Neural progenitor cell (in vitro differentiated cells): ENCODE results near the gene ARHGEF37. TPM values are rescaled to one million over a fixed set of nuclear protein-coding genes. Genes with fewer than 3 reads are reported as not detected.

ENCODE experiments used
- DNase-seq: peaks from one replicate; pipeline ENCODE4 v3.0.0-alpha.2; 2016; ENCODE audit warnings: low spot score
- H2AFZ ChIP-seq: fragments of 200-600 bp; sonication (generic); replicated peaks from 2 replicates; pipeline ENCODE4 v1.6.1; 2016; ENCODE audit warnings: antibody characterized with exemption
- H3F3A ChIP-seq: fragments of 200-600 bp; sonication (generic); 2 replicates; pipeline ENCODE4 v1.6.1; 2016; ENCODE audit warnings: antibody characterized with exemption, low read depth
- H3K27ac ChIP-seq: fragments of 200-600 bp; sonication (generic); 2 replicates; pipeline ENCODE4 v1.5.1; 2016; ENCODE audit warnings: mild to moderate bottlenecking
- H3K27me3 ChIP-seq: fragments of 200-600 bp; sonication (generic); 2 replicates; pipeline ENCODE4 v1.6.1; 2016; ENCODE audit warnings: mild to moderate bottlenecking, moderate library complexity
- H3K36me3 ChIP-seq: fragments of 200-600 bp; sonication (generic); 2 replicates; pipeline ENCODE4 v1.5.1; 2016
- H3K4me1 ChIP-seq: fragments of 200-600 bp; sonication (generic); 2 replicates; pipeline ENCODE4 v1.6.1; 2016; ENCODE audit warnings: mixed run types
- H3K4me2 ChIP-seq: fragments of 200-600 bp; sonication (generic); 2 replicates; pipeline ENCODE4 v1.6.1; 2016
- H3K4me3 ChIP-seq: fragments of 200-600 bp; sonication (generic); 2 replicates; pipeline ENCODE4 v1.5.1; 2016
- H3K79me2 ChIP-seq: fragments of 200-600 bp; sonication (generic); 2 replicates; pipeline ENCODE4 v1.6.1; 2016; ENCODE audit warnings: low read depth
- H3K9ac ChIP-seq: fragments of 200-600 bp; sonication (generic); 2 replicates; pipeline ENCODE4 v1.6.1; 2016
- H3K9me3 ChIP-seq: fragments of 200-600 bp; sonication (generic); 2 replicates; pipeline ENCODE4 v1.5.1; 2016; ENCODE audit warnings: low read depth
- H4K20me1 ChIP-seq: fragments of 200-600 bp; sonication (generic); 2 replicates; pipeline ENCODE4 v1.6.1; 2016; ENCODE audit warnings: low read depth
- H3K27ac Mint-ChIP-seq: 3 replicates; pipeline ENCODE4 v1.8.0; 2021; ENCODE audit warnings: mixed read lengths
- H3K27me3 Mint-ChIP-seq: 2 replicates; pipeline ENCODE4 v1.8.0; 2022; ENCODE audit warnings: low read depth, mild to moderate bottlenecking, inconsistent platforms, moderate library complexity, mixed read lengths; ENCODE audit not compliant: insufficient read depth
- H3K36me3 Mint-ChIP-seq: 3 replicates; pipeline ENCODE4 v1.8.0; 2021; ENCODE audit warnings: mixed read lengths
- H3K4me1 Mint-ChIP-seq: 3 replicates; pipeline ENCODE4 v1.8.0; 2021; ENCODE audit warnings: mixed read lengths
- H3K4me3 Mint-ChIP-seq: 3 replicates; pipeline ENCODE4 v1.8.0; 2021; ENCODE audit warnings: mild to moderate bottlenecking, moderate library complexity, mixed read lengths
- H3K9me3 Mint-ChIP-seq: 3 replicates; pipeline ENCODE4 v1.8.0; 2020; ENCODE audit warnings: mixed read lengths
- CTCF ChIP-seq: fragments of 200-600 bp; sonication (generic); IDR thresholded peaks from 2 replicates; pipeline ENCODE4 v1.5.1; 2017; ENCODE audit warnings: antibody characterized with exemption, mild to moderate bottlenecking
- EZH2 ChIP-seq: fragments of 200-600 bp; sonication (generic); IDR thresholded peaks from 2 replicates; pipeline ENCODE4 v1.6.1; 2017; ENCODE audit warnings: antibody characterized with exemption, mild to moderate bottlenecking, moderate library complexity
- EZH2phosphoT487 ChIP-seq: fragments of 200-600 bp; sonication (generic); IDR thresholded peaks from 2 replicates; pipeline ENCODE4 v1.6.1; 2017; ENCODE audit warnings: antibody characterized with exemption
- total RNA-seq: library from RNA; depleted of rRNA; stranded (reverse); fragments of >200 nt; gene quantifications from 2 replicates; pipeline ENCODE4 v1.2.3, GENCODE V29; 2015; ENCODE audit warnings: low replicate concordance

The ARHGEF37 gene
- total RNA-seq, 1 donor from 2014 or later: 0.99 TPM

- no peak for DNase-seq
- H3K4me3 ChIP-seq: no peak overlapping the region
- H3K27ac Mint-ChIP-seq: no peak overlapping the region
- H3K9ac ChIP-seq: no peak overlapping the region
- no peaks in the 10 kb centered on the region for H3K9me3 ChIP-seq
- no peak overlapping the region for H2AFZ ChIP-seq
- no peaks in the 10 kb centered on the region for H3K36me3 ChIP-seq
- no peaks in the 10 kb centered on the region for H3K27me3 Mint-ChIP-seq
- H3K4me1 Mint-ChIP-seq: peaks cover 31% of the 10 kb centered on the region
- H3K4me3 Mint-ChIP-seq: no peak overlapping the region
- H3K4me1 ChIP-seq: peaks cover 8% of the 10 kb centered on the region
- no peaks in the 10 kb centered on the region for H3K27me3 ChIP-seq
- H3K9me3 Mint-ChIP-seq: no peaks in the 10 kb centered on the region
- no peak overlapping the region for H3K4me2 ChIP-seq
- no peaks in the 10 kb centered on the region for H3K79me2 ChIP-seq
- no peaks in the 10 kb centered on the region for H3K36me3 Mint-ChIP-seq
- no peak for TF ChIP-seq EZH2phosphoT487
- TF ChIP-seq EZH2: no peak
- no peak for TF ChIP-seq CTCF
- no peaks in the 10 kb centered on the region for H4K20me1 ChIP-seq
- no peak overlapping the region for H3K27ac ChIP-seq
- H3F3A ChIP-seq: no peaks in the 10 kb centered on the region
Measured at GRCh38 chr5:149636191-149636860, 55.0 kb downstream of the ARHGEF37 start.

DNA sequence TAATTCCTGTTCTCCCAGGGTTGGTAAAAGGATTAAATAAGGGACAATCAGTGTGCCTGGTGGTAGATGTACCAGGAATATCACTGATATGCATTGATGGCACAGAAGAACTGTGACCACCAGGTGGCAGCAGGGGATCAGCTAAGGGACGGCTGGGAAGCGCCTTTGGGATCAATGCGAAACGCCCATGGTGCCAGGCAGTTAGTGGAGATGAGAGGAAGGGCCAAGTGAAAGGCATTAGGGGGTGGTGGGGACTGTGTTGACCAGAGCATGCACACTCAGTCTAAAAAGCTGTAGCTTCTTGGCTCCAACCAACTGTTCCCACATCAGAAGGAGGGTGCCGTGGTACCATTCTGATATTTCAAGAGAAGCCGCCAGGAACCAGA is 55.6 kb downstream of the ARHGEF37 start:
- Histone ChIP-seq H3K9me3 (no peaks in the 10 kb centered on the region), H3K4me1 (peaks cover 8% of the 10 kb centered on the region), H2AFZ (no peak overlapping the region), H3K36me3 (no peaks in the 10 kb centered on the region), H3K9ac (no peak overlapping the region), H3K4me2 (no peak overlapping the region), H3K27ac (no peak overlapping the region), H4K20me1 (no peaks in the 10 kb centered on the region), H3F3A (no peaks in the 10 kb centered on the region), H3K79me2 (no peaks in the 10 kb centered on the region), H3K27me3 (no peaks in the 10 kb centered on the region), H3K4me3 (no peak overlapping the region)
- TF ChIP-seq EZH2 (no peak), CTCF (peak; percentile 77), EZH2phosphoT487 (no peak)
- Mint-ChIP-seq H3K27me3 (no peaks in the 10 kb centered on the region), H3K9me3 (no peaks in the 10 kb centered on the region), H3K36me3 (no peaks in the 10 kb centered on the region), H3K4me1 (peaks cover 31% of the 10 kb centered on the region), H3K27ac (no peak overlapping the region), H3K4me3 (no peak overlapping the region)
- DNase-seq: peak; percentile 80

GRCh38 chr5:149638136-149638535 is 56.8 kb downstream of the ARHGEF37 start:
- Histone ChIP-seq H4K20me1 (no peaks in the 10 kb centered on the region), H3K79me2 (no peaks in the 10 kb centered on the region), H3K4me2 (no peak overlapping the region), H3K9ac (no peak overlapping the region), H3K36me3 (no peaks in the 10 kb centered on the region), H3K27ac (no peak overlapping the region), H3K4me1 (no peaks in the 10 kb centered on the region), H3F3A (no peaks in the 10 kb centered on the region), H3K27me3 (no peaks in the 10 kb centered on the region), H3K9me3 (no peaks in the 10 kb centered on the region), H2AFZ (no peak overlapping the region), H3K4me3 (no peak overlapping the region)
- no peaks in the 10 kb centered on the region for H3K9me3 Mint-ChIP-seq
- no peak overlapping the region for H3K4me3 Mint-ChIP-seq
- no peak for DNase-seq
- H3K4me1 Mint-ChIP-seq: peaks cover 18% of the 10 kb centered on the region
- H3K27ac Mint-ChIP-seq: no peak overlapping the region
- TF ChIP-seq EZH2 (no peak), CTCF (no peak), EZH2phosphoT487 (no peak)
- peaks cover 3% of the 10 kb centered on the region for H3K27me3 Mint-ChIP-seq
- no peaks in the 10 kb centered on the region for H3K36me3 Mint-ChIP-seq
